Psoas muscle (tissue), 8 donors: Measurements from ENCODE around the gene PITPNC1. TPM values are rescaled to one million over a fixed set of nuclear protein-coding genes. Genes with fewer than 3 reads are reported as not detected.
A peak's percentile ranks its signal among the peaks of the same experiment; 100 is the strongest.
"Not testable (repeated sequence)": the region's sequence is repeated elsewhere in the genome, so short reads cannot be mapped to it uniquely, and the experiment has no call there.

ENCODE experiments used
- ATAC-seq, 4 donors: fragments of 200-7000 bp; cut with Tn5 transposase; one replicate each; pipeline ENCODE4 v1.9.1; 2020; ENCODE audit warnings: moderate library complexity in 3 of 4, mild to moderate bottlenecking in 2 of 4
- DNase-seq, 2 donors: peaks; one replicate each; pipeline ENCODE4 v3.0.0-alpha.2; 2020
- H3K27ac ChIP-seq: fragments of 200-600 bp; one replicate; pipeline ENCODE4 v1.8.0; 2022
- H3K27me3 ChIP-seq, 3 donors: fragments of 200-600 bp in 1 of 3; one replicate each; pipeline versions ENCODE4 v1.6.1 to v1.8.0; 2013 to 2022; ENCODE audit warnings: low read length in 2 of 3, mild to moderate bottlenecking in 2 of 3, moderate library complexity in 1 of 3; ENCODE audit not compliant: insufficient read depth in 3 of 3
- H3K36me3 ChIP-seq, 2 donors: fragments of 200-600 bp in 1 of 2; one replicate each; pipeline versions ENCODE4 v1.6.1 to v1.8.0; 2013 to 2022; ENCODE audit warnings: low read depth in 1 of 2, mild to moderate bottlenecking in 1 of 2, moderate library complexity in 1 of 2; ENCODE audit not compliant: insufficient read depth in 1 of 2
- H3K4me1 ChIP-seq: fragments of 200-600 bp; one replicate; pipeline ENCODE4 v1.8.0; 2022
- H3K4me3 ChIP-seq: fragments of 200-600 bp; one replicate; pipeline ENCODE4 v1.8.0; 2022; ENCODE audit warnings: mild to moderate bottlenecking
- H3K9me3 ChIP-seq: fragments of 200-600 bp; one replicate; pipeline ENCODE4 v1.8.0; 2022
- WGBS, 3 donors: extraction: QIAGEN DNeasy Blood & Tissue Kit; methylation state at CpG; one replicate each; pipeline versions ENCODE4 v1.1.6 to v1.1.7; 2013; 5-methylcytosine and 5-hydroxymethylcytosine counted together
- intact Hi-C, 2 donors: fragments of 100-400 bp; cut with DNase I; formaldehyde crosslinking; loops; one replicate each; pipeline versions ENCODE4 v1.11.0 to v1.14.2; 2022
- polyA plus RNA-seq, 3 donors: library from polyadenylated mRNA; stranded (reverse); fragments of 200-250 nt; gene quantifications; one replicate each; pipeline ENCODE4 v1.2.3, GENCODE V29; 2013
- total RNA-seq, 4 donors: library from RNA; stranded (reverse); fragmentation: NEBNext Ultra II Directional in 2 of 4; extraction: Animal tissue kit (Norgen Biotek cat#: 25700) in 2 of 4; gene quantifications; one replicate each; pipeline versions ENCODE4 v1.2.1 to v1.2.4, GENCODE V29; 2021 to 2023
- TF ChIP-seq, protein P1 (sequence below): fragments of 200-600 bp; IDR thresholded peaks from one replicate; pipeline ENCODE4 v1.8.0; 2022; ENCODE audit warnings: antibody characterized with exemption
- donor health status: healthy with polysubstance abuse.
- donor health status: DM: no; HTN: no; CAD: no; lungs with moderate emphysema.
- donor health status: Bipolar disorder and iron deficiency.
- donor health status: healthy.
- donor health status: DM: yes; HTN: yes; CAD: no.
- donor health status: DM: no; HTN: no; CAD: no.
- donor health status: DM: no; HTN: no; CAD: no.
- donor health status: DM: yes; HTN: yes; CAD: no.

PITPNC1 gene
- total and polyA plus RNA-seq, 7 donors: 4.4 to 54.7 (median 6.6) TPM

DNA sequence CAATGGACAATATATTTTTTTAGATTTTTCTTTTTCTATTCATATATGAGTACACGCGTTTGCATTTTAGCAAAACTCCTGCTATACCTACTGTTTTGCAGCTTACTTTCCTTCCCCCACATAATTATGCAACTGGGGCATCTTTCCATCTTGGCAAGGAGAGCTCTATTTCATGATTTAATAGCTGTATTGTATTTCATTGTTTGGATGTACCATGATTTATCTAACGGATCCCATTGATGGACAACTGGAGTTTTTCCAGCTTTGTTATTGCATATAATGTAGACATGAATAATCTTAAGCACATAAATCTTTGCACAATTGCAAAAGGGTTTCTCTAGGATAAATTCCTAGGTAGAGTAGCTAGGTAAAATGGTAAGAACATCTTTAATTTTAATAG, 133.9 kb downstream of the PITPNC1 start:
- DNase-seq (no peak), ATAC-seq (peak in 1 of 4 donors; percentile 23)
- H3K9me3 ChIP-seq: peaks cover 3% of the 10 kb centered on the region
- WGBS, 3 donors: 66 to 70% (median 70%) methylated on average over 3 of the region's 3 CpGs
- no peaks in the 10 kb centered on the region for H3K27me3 ChIP-seq
- no peak overlapping the region for H3K27ac ChIP-seq
- H3K36me3 ChIP-seq: no peaks in the 10 kb centered on the region
- intact Hi-C loops: no loop called here
- H3K4me3 ChIP-seq: no peak overlapping the region
- TF ChIP-seq, protein P1, sequence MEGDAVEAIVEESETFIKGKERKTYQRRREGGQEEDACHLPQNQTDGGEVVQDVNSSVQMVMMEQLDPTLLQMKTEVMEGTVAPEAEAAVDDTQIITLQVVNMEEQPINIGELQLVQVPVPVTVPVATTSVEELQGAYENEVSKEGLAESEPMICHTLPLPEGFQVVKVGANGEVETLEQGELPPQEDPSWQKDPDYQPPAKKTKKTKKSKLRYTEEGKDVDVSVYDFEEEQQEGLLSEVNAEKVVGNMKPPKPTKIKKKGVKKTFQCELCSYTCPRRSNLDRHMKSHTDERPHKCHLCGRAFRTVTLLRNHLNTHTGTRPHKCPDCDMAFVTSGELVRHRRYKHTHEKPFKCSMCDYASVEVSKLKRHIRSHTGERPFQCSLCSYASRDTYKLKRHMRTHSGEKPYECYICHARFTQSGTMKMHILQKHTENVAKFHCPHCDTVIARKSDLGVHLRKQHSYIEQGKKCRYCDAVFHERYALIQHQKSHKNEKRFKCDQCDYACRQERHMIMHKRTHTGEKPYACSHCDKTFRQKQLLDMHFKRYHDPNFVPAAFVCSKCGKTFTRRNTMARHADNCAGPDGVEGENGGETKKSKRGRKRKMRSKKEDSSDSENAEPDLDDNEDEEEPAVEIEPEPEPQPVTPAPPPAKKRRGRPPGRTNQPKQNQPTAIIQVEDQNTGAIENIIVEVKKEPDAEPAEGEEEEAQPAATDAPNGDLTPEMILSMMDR: no peak
- H3K4me1 ChIP-seq: peaks cover 5% of the 10 kb centered on the region

DNA sequence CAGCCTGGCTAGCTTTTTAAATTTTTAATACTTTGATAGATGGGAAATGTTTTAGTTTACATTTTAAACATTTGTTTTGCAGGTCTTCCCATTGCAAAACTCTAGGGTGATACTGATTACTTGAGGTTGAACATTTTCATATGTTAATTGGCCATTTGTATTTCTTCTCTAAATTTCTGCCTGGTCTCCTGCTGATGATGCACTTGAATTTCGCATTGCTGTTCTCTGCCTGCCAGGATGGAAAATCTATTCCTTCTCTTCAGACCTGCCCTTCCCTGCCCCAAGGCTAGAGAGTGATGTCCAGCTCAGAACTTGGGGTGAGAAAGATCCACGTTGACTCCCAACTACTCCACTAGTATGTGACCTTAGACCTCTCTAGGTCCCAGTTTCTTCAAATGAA, 134.7 kb downstream of the PITPNC1 start:
- intact Hi-C loops: no loop called here
- WGBS, 3 donors: 98 to 100% (median 99%) methylated on average over 2 of the region's 2 CpGs
- Histone ChIP-seq H3K4me3 (no peak overlapping the region), H3K9me3 (peaks cover 3% of the 10 kb centered on the region), H3K27ac (no peak overlapping the region), H3K4me1 (peaks cover 5% of the 10 kb centered on the region), H3K36me3 (no peaks in the 10 kb centered on the region), H3K27me3 (no peaks in the 10 kb centered on the region)
- ATAC-seq (no peak), DNase-seq (no peak)
- TF ChIP-seq, protein P1: no peak

DNA sequence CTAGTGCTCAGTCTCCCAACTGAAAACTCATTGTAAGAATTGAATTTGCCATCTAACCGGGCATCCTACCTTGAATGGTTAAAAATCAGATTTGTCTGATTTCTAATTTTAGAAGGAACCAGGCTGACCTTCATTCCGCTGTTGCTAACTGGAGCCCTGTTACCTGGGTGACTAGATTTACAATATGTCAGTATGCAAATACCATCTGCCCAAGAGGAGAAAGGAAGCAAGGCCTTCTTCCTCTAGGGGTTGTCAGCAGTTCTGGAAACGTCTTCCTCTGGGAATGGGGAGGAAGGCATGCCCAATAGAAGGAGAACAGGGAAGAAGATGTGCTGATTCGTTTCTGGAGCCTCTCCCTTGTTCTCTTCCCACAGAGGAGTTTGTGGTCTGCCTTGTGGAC, 137.9 kb downstream of the PITPNC1 start:
- peaks cover 11% of the 10 kb centered on the region for H3K4me1 ChIP-seq
- H3K27ac ChIP-seq: no peak overlapping the region
- TF ChIP-seq, protein P1: no peak
- H3K9me3 ChIP-seq: no peaks in the 10 kb centered on the region
- H3K36me3 ChIP-seq: no peaks in the 10 kb centered on the region
- ATAC-seq (no peak), DNase-seq (no peak)
- 32 to 34% (median 33%) methylated on average over 4 of the region's 4 CpGs for WGBS, 3 donors
- H3K4me3 ChIP-seq: no peak overlapping the region
- intact Hi-C loops: no loop called here
- H3K27me3 ChIP-seq: no peaks in the 10 kb centered on the region

DNA sequence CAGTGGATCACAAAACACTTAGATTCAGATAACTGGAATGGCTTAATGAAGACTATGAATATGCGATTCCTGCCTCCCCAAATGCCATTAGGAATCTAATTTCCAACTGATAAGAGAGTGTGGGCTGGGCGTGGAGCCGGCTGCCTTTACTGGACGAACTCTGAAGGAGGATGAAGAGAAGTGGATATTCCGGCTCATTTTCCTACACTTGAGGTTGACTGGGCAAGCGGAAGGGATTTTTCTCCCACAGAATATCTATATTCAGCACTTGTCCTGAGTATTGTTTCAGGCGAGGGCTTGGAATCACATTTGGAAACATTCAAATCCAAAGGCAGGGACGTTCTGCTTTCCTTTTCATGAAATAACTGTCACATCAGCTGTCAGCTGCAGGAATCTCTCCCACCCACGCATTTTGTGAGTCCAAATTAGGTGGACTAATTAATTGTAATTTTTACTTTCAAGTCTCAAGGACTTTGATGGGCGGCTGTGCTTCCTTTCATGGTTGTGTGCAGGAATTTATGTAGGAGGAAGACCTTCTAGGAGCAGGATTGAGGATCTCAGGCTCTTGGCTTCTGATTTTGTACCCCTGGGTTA, 138.5 kb downstream of the PITPNC1 start:
- H3K4me1 ChIP-seq: peaks cover 17% of the 10 kb centered on the region
- ATAC-seq: no peak
- 43 to 58% (median 46%) methylated on average over 10 of the region's 10 CpGs for WGBS, 3 donors

DNA sequence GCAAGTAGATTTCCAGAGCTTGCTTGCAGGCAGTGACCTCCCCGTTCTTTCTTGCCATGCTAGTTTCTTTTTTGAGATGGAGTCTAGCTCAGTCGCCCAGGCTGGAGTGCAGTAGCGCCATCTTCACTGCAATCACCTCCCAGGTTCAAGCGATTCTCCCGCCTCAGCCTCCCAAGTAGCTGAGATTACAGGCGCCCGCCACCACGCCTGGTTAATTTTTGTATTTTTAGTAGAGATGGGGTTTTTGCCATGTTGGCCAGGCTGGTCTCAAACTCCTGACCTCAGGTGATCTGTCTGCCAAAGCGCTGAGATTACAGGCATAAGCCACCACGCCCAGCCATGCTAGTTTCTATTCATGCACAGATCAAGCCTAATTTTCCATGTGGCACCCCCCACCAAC, 139.5 kb downstream of the PITPNC1 start:
- ATAC-seq, intact Hi-C loops, H3K36me3 ChIP-seq, H3K9me3 ChIP-seq, H3K27ac ChIP-seq, H3K27me3 ChIP-seq, DNase-seq, H3K4me3 ChIP-seq: not testable (repeated sequence)
- 94 to 99% (median 94%) methylated on average over 10 of the region's 10 CpGs for WGBS, 3 donors
- peaks cover 25% of the 10 kb centered on the region for H3K4me1 ChIP-seq

More for the DNA sequence above, 138.5 kb downstream of the PITPNC1 start:
- no peaks in the 10 kb centered on the region for H3K27me3 ChIP-seq
- no peaks in the 10 kb centered on the region for H3K9me3 ChIP-seq
- TF ChIP-seq, protein P1: no peak
- no peaks in the 10 kb centered on the region for H3K36me3 ChIP-seq
- intact Hi-C loops: no loop called here
- no peak overlapping the region for H3K4me3 ChIP-seq
- DNase-seq: no peak
- H3K27ac ChIP-seq: no peak overlapping the region
